Gastrocnemius medialis (tissue), 4 donors: Measurements from ENCODE around the gene WRAP73. TPM values are rescaled to one million over a fixed set of nuclear protein-coding genes. Genes with fewer than 3 reads are reported as not detected.
A peak's percentile ranks its signal among the peaks of the same experiment; 100 is the strongest.

ENCODE experiments used
- ATAC-seq, 2 donors: fragments of 150-250 bp; one replicate each; pipeline ENCODE4 v1.9.1; 2016
- DNase-seq, 2 donors: peaks; one replicate each; pipeline ENCODE4 v3.0.0-alpha.2; 2019
- H3K27ac ChIP-seq, 4 donors: fragments of 200-600 bp; sonication (generic); 1 replicate in 1 of 4; 2 replicates in 3 of 4; pipeline ENCODE4 v1.5.1; 2016 to 2018; ENCODE audit warnings: mild to moderate bottlenecking in 2 of 4, moderate library complexity in 1 of 4
- H3K27me3 ChIP-seq, 3 donors: fragments of 200-600 bp; sonication (generic) in 2 of 3; 1 replicate in 1 of 3; 2 replicates in 2 of 3; pipeline versions ENCODE4 v1.5.1 to v1.6.0; 2016 to 2019; ENCODE audit warnings: mild to moderate bottlenecking in 1 of 3, moderate library complexity in 1 of 3
- H3K36me3 ChIP-seq, 2 donors: fragments of 200-600 bp; sonication (generic) in 1 of 2; one replicate each; pipeline ENCODE4 v1.5.1; 2017 to 2018
- H3K4me1 ChIP-seq, 2 donors: fragments of 200-600 bp; sonication (generic) in 1 of 2; one replicate each; pipeline ENCODE4 v1.5.1; 2016 to 2017; ENCODE audit warnings: mild to moderate bottlenecking in 2 of 2
- H3K4me3 ChIP-seq, 4 donors: fragments of 200-600 bp; sonication (generic) in 3 of 4; 1 replicate in 1 of 4; 2 replicates in 3 of 4; pipeline ENCODE4 v1.5.1; 2016 to 2019; ENCODE audit warnings: mild to moderate bottlenecking in 2 of 4
- H3K9me3 ChIP-seq, 3 donors: fragments of 200-600 bp; sonication (generic) in 2 of 3; 1 replicate in 1 of 3; 2 replicates in 2 of 3; pipeline ENCODE4 v1.5.1; 2016 to 2019
- CTCF ChIP-seq, 5 experiments: fragments of 450-650 bp in 3 of 5; fragments of 200-600 bp in 2 of 5; sonication (generic) in 2 of 5; IDR thresholded peaks in 4 of 5; conservative IDR thresholded peaks in 1 of 5; 1 replicate in 4 of 5; 2 replicates in 1 of 5; pipeline ENCODE4 v1.5.1; 2016 to 2019; ENCODE audit warnings: antibody characterized with exemption in 5 of 5, mild to moderate bottlenecking in 3 of 5, moderate library complexity in 3 of 5
- POLR2A ChIP-seq, 2 donors: fragments of 450-650 bp; IDR thresholded peaks; one replicate each; pipeline ENCODE4 v1.6.1; 2017; ENCODE audit warnings: antibody characterized with exemption in 2 of 2, mild to moderate bottlenecking in 2 of 2, moderate library complexity in 2 of 2
- in situ Hi-C, 4 donors: fragments of 200-750 bp; cut with MboI; loops; one replicate each; pipeline versions ENCODE4 v1.15.0 to v1.8.0; 2017; ENCODE audit warnings: low sequenced_read_pairs in 4 of 4
- intact Hi-C: fragments of 100-400 bp; cut with DNase I; formaldehyde crosslinking; loops from one replicate; pipeline ENCODE4 v1.15.1; 2023; ENCODE audit warnings: low total_unique reads
- total RNA-seq, 4 donors: library from RNA; depleted of rRNA; stranded (reverse); fragments of >200 nt; gene quantifications; one replicate each; pipeline versions ENCODE4 v1.1.0 to v1.2.3, GENCODE V29; 2016

Gene WRAP73
- total RNA-seq, 4 donors from 2014 or later: 12.7 to 16.1 (median 14.2) TPM

DNA sequence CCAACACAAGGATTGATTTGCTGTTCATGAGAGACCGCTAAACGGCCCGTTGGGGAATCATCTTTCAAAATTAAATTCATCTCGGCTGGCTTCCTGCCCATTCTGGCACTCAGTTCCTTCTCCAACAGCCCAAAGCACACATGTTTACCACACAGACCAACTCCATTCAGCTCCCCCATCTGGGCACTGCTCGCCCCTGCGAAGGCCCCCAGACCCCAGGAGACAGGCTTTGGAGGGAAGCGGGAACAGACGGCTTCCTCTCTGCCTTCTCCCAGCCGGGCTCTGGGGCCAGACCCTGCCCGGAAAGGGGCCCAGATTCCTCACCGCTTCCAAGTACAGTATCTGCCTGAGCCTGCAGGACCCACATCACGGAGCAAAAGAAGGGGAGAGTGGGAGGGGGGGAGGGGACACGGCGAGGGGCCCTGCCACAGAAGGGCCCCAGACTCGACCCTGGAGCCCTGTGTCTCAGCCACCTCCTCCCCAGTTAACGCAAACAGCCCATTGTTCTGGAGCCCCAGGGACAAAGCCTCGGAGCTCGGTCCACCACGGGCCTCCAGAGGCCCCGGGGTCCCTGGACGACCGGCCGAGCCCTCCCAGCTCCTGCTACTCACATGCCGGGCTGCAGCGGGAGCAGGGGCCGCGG, 39.3 kb downstream of the WRAP73 start:
- ATAC-seq (no peak), DNase-seq (no peak)
- Histone ChIP-seq H3K36me3 (no peaks in the 10 kb centered on the region), H3K4me3 (peak overlapping the region in 3 of 4 donors; percentile 37 to 47 (median 42)), H3K9me3 (no peaks in the 10 kb centered on the region), H3K4me1 (peaks cover 4 to 13% of the 10 kb centered on the region in 2 donors), H3K27ac (no peak overlapping the region), H3K27me3 (peaks cover 23 to 53% (median 24%) of the 10 kb centered on the region in 3 donors)
- in situ Hi-C loops: no loop called here
- intact Hi-C loops: no loop called here
- no peak for TF ChIP-seq CTCF (IDR thresholded peaks at IDR 0.05 in 4 of 5, conservative IDR thresholded peaks at IDR 0.05 in 1 of 5)
- no peak for TF ChIP-seq POLR2A (IDR thresholded peaks at IDR 0.05)

GRCh38 chr1:3609769-3610526, 40.0 kb downstream of the WRAP73 start:
- Histone ChIP-seq H3K4me3 (no peak overlapping the region), H3K27me3 (peaks cover 23 to 53% (median 24%) of the 10 kb centered on the region in 3 donors), H3K36me3 (no peaks in the 10 kb centered on the region), H3K9me3 (no peaks in the 10 kb centered on the region), H3K27ac (no peak overlapping the region), H3K4me1 (peaks cover 4 to 13% of the 10 kb centered on the region in 2 donors)
- intact Hi-C loops: no loop called here
- ATAC-seq (no peak), DNase-seq (no peak)
- TF ChIP-seq CTCF (IDR thresholded peaks at IDR 0.05 in 4 of 5, conservative IDR thresholded peaks at IDR 0.05 in 1 of 5) (no peak), POLR2A (IDR thresholded peaks at IDR 0.05) (no peak)
- in situ Hi-C loops: no loop called here

DNA sequence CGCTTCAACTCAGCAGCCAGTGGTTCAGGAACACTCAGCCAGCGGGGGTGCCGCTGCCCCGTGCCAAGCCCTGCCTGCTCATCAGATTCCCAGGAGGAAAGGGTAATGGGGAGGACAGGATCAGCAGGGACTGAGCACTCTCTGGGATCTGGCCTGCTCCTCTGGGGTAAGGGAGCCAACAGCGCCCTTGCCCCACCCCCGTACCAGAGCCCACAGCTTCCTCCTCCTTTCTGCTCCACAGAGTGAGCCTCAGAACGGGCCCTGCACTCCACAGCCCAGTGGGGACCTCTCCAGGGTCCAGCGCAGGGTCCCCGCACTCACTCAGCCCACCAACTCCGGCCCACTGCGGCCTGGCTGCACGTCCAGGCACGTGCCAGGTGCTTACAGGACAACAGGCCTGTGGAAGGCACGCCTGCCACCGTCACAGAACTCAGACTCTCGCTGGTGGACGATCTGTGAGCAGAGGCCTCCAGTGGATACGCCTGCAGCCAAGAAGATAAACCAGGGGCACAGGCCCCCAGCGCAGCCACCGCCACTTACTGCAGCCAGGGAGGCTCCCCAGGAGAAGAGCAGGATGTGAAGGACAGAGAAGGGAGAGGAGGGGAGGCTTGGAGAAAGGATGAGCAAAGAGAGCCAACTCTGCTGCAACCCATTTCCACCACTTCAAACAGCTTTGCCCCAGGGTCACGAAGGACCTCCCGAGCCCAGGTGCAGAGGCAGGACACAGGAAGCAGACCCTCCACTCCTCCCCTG, 40.7 kb downstream of the WRAP73 start:
- no peak overlapping the region for H3K4me3 ChIP-seq
- in situ Hi-C loops: no loop called here
- TF ChIP-seq POLR2A (IDR thresholded peaks at IDR 0.05) (no peak), CTCF (IDR thresholded peaks at IDR 0.05 in 4 of 5, conservative IDR thresholded peaks at IDR 0.05 in 1 of 5) (no peak)
- DNase-seq (no peak), ATAC-seq (no peak)
- no peaks in the 10 kb centered on the region for H3K36me3 ChIP-seq
- no peak overlapping the region for H3K27ac ChIP-seq
- H3K9me3 ChIP-seq: no peaks in the 10 kb centered on the region
- H3K27me3 ChIP-seq: peaks cover 23 to 53% (median 24%) of the 10 kb centered on the region in 3 donors
- intact Hi-C loops: no loop called here
- H3K4me1 ChIP-seq: peaks cover 4 to 13% of the 10 kb centered on the region in 2 donors

- H3K36me3 ChIP-seq: no peaks in the 10 kb centered on the region
- DNase-seq: no peak
- intact Hi-C loops (no loop called here), in situ Hi-C loops (no loop called here)
- ATAC-seq: no peak
- H3K9me3 ChIP-seq: no peaks in the 10 kb centered on the region
- H3K4me3 ChIP-seq: no peak overlapping the region
- TF ChIP-seq CTCF (IDR thresholded peaks at IDR 0.05 in 4 of 5, conservative IDR thresholded peaks at IDR 0.05 in 1 of 5): no peak
- TF ChIP-seq POLR2A (IDR thresholded peaks at IDR 0.05): no peak
- peaks cover 4 to 13% of the 10 kb centered on the region in 2 donors for H3K4me1 ChIP-seq
- H3K27me3 ChIP-seq: peaks cover 23 to 53% (median 24%) of the 10 kb centered on the region in 3 donors
- no peak overlapping the region for H3K27ac ChIP-seq
These were observed 41.7 kb downstream of the WRAP73 start for GRCh38 chr1:3608154-3608553.
